Daoy (cell line): Measurements from ENCODE around the gene TMC3. TPM values are rescaled to one million over a fixed set of nuclear protein-coding genes. Genes with fewer than 3 reads are reported as not detected.

Experiments
- DNase-seq: peaks from one replicate; pipeline ENCODE4 v3.0.0-alpha.2; 2015; ENCODE audit warnings: low read depth
- total RNA-seq: library from RNA; depleted of rRNA; stranded (reverse); fragments of >200 nt; shearing (Covaris generic); gene quantifications from 2 replicates; pipeline ENCODE4 v1.2.3, GENCODE V29; 2014

Gene TMC3
- total RNA-seq, 1 experiment from 2014 or later: not detected

- DNase-seq: no peak
Measured at GRCh38 chr15:81322676-81323253, 51.2 kb downstream of the TMC3 start.

- DNase-seq: no peak
Measured at GRCh38 chr15:81321667-81322066, 52.3 kb downstream of the TMC3 start.

GRCh38 chr15:81317642-81318017 lies 56.4 kb downstream of the TMC3 start:
- no peak for DNase-seq

- DNase-seq: no peak
Measured at GRCh38 chr15:81316267-81316666, 57.7 kb downstream of the TMC3 start.

DNA sequence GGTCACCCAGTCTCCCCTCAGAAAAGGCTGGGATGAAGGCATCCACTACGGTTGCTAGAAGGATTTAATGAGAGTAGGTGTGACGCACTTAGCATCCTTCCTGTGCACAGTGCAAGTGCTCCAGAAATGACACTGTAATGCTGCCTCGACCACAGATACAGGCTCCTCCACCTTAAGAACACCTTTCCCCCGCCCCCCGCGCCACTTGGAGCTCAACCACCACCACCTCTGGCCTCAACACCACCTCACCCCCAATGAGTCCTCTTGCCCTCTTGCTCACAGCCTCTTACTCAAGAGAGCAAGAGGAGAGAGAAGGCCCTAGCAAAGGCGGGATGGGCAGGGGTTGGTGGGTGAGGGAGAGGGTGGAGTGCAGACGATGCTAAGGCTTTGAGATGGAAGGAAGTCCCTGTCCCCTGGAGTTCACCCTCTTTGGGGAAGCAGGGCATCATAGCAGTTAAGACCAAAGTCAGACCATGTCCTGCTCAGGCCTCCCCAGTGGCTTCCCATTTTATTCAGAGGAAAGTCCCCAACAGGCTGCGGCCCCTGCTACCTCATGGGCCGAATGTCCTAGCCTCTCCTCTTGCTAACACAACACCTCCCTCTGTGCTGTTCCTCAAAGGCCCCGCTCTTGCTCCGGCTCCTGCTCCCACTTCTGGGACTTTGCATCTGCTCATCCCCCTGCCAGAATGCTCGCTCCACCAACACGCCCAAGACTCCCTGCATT lies 58.4 kb downstream of the TMC3 start:
- no peak for DNase-seq

DNA sequence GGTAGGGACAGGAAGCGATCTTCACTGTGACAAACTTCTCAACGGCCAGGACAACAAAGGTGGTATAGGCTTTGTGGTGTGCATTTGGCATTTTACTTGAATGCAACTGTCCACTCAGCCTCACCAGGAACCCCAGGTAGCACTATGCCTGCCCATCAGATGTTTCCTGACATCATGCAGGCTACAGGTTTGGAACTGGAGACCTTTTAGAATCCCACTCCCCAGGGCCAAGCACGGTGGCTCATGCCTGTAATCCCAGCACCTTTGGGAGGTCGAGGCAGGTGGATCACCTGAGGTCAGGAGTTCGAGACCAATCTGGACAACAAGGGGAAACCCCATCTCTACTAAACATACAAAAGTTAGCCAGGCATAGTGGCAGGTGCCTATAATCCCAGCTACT lies 59.6 kb downstream of the TMC3 start:
- DNase-seq: no peak

DNA sequence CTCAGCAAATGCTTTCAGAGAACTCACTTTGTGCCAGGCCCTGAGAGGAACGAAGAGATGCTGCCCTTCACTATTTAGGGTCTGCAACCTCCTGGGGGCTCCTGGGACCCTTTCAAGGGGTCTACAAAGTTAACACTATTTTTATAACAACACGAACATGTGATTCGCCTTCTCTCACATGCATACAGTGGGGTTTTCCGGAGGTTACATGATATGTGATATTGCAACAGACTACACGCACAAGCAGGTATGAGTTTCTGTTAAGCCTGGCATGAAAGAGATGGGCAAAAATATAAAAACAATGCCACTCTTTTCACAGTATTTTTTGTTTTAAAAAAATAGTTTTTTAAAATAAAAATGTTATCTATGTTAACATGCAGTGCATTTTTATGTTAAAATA lies 60.3 kb downstream of the TMC3 start:
- no peak for DNase-seq

GRCh38 chr15:81312790-81313543 lies 61.0 kb downstream of the TMC3 start:
- peak; percentile 95 for DNase-seq

- DNase-seq: no peak
Measured at GRCh38 chr15:81311752-81312464, 62.1 kb downstream of the TMC3 start.

GRCh38 chr15:81310480-81310879 lies 63.5 kb downstream of the TMC3 start:
- DNase-seq: no peak

- no peak for DNase-seq
Measured at GRCh38 chr15:81309647-81310450, 64.2 kb downstream of the TMC3 start.

- no peak for DNase-seq
Measured at GRCh38 chr15:81308260-81308659, 65.8 kb downstream of the TMC3 start.

GRCh38 chr15:81304226-81304625 lies 69.8 kb downstream of the TMC3 start:
- peak; percentile 35 for DNase-seq

DNA sequence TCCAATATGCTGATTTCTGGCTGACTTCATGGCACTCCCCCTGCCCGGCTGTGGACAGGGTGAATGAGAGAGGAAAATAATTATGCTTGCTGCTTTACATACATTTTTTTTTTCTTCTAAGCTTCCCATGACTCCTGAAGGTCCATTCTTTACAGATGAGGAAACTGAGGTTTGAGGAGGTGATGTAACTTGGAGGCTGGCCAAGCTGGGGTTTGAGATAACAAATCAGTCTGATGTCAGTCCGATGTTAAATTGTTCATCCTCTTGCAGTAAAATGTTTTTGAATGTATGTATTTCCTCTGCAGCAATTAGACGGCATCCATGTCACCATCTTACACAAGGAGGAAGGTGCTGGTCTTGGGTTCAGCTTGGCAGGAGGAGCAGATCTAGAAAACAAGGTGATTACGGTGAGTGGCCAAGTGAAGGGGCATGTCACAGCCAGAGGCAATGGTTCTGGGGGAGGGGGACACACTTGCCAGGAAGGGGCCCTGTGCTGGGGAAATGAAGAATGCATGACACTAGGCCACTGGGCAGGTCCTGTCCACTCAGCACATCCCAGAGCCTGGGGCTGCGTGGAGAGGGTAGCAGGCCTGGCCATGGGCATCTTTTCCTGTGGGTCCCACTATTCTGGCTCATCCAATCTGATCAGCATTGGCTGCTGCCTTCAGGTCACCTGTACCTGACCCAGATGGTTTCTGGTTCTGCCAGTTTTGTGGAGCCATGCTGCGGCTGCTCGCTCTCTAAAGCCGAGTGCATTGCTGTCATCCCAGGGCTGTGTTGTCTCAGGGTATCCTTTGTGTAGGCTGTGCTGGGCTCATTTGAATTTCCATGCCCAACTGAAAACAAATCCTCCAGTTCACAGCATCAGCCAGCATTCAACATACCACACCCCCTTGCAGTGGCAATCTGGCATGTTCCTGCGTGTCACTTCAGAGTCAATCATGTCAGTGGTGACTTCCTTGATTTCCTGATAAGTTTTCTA lies 70.5 kb downstream of the TMC3 start:
- no peak for DNase-seq

DNA sequence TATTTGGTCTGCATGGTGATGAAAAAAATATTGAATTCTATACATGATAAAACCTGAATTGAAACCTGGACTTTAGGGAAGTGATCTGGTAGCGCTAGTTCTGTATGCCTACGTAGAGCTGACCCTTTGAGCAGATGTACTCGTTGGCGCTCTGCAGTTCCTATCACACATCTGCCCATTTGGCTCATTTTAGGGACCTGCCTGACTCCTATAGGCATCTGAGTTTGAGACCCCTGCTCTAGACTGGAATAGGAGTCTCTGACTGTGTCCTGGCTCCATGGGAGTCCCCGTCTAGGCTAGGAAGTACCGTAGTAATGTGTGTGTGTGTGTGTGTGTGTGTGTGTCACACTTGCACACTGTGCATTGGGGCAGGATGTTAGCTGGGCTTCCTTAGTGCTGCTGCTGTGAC lies 71.3 kb downstream of the TMC3 start:
- DNase-seq: no peak

GRCh38 chr15:81301815-81302399 lies 72.1 kb downstream of the TMC3 start:
- DNase-seq: no peak

DNA sequence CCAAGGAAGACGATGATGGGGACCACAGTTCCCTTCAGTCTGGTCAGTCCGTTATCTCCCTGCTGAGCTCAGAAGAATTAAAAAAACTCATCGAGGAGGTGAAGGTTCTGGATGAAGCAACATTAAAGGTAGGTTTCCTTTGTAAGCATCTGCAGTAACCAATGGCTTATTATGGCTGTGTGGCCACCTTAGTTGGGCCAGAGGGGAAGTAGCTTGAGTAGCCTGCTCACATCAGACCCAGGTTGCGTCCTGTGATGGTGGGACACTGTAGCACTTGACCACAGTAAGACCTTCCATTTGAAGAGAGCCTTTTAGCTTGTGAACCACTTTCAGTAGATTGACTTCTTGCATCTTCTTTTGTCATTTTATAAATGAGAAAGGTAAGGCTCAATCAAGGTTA lies 72.6 kb downstream of the TMC3 start:
- DNase-seq: no peak

DNA sequence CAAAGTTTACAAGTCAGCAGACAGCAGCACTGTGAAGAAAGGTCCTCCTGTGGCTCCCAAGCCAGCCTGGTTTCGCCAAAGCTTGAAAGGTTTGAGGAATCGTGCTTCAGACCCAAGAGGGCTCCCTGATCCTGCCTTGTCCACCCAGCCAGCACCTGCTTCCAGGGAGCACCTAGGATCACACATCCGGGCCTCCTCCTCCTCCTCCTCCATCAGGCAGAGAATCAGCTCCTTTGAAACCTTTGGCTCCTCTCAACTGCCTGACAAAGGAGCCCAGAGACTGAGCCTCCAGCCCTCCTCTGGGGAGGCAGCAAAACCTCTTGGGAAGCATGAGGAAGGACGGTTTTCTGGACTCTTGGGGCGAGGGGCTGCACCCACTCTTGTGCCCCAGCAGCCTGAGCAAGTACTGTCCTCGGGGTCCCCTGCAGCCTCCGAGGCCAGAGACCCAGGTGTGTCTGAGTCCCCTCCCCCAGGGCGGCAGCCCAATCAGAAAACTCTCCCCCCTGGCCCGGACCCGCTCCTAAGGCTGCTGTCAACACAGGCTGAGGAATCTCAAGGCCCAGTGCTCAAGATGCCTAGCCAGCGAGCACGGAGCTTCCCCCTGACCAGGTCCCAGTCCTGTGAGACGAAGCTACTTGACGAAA lies 74.3 kb downstream of the TMC3 start:
- DNase-seq: no peak

DNA sequence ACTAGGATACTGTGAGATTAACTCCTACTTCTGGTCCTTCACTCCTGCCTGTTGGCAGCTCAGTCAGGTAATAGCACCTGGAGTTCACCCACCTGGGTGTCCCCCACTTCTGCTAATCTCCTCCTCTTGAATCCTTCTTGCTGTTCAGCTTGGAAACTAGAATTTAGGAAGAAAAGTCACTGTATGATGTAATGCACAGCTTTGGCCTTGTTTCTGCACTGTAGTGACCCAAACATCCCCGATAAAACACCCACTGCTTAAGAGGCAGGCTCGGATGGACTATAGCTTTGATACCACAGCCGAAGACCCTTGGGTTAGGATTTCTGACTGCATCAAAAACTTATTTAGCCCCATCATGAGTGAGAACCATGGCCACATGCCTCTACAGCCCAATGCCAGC lies 74.9 kb downstream of the TMC3 start:
- no peak for DNase-seq
